Lung (tissue), 16 donors: ENCODE data around the gene APOBEC3C. TPM values are rescaled to one million over a fixed set of nuclear protein-coding genes. Genes with fewer than 3 reads are reported as not detected.

Experiments used
- ATAC-seq: fragments of 200-7000 bp; cut with Tn5 transposase; one replicate; pipeline ENCODE4 v1.9.1; 2020; ENCODE audit warnings: moderate number of reproducible peaks; ENCODE audit not compliant: insufficient read depth, low FRiP score
- DNase-seq, 3 donors: peaks; one replicate each; pipeline ENCODE4 v3.0.0-alpha.2; 2013 to 2017
- H3K27ac ChIP-seq, 2 donors: one replicate each; pipeline ENCODE4 v1.5.1; 2013; ENCODE audit warnings: mild to moderate bottlenecking in 2 of 2, moderate library complexity in 2 of 2, control low read depth in 1 of 2, inconsistent platforms in 1 of 2, low read depth in 1 of 2, low read length in 1 of 2
- H3K27me3 ChIP-seq, 3 donors: one replicate each; pipeline ENCODE4 v1.5.1; 2013; ENCODE audit warnings: low read length in 2 of 3; ENCODE audit not compliant: control insufficient read depth in 3 of 3, insufficient read depth in 3 of 3
- H3K36me3 ChIP-seq, 4 donors: one replicate each; pipeline ENCODE4 v1.5.1; 2013; ENCODE audit warnings: low read length in 4 of 4, mild to moderate bottlenecking in 1 of 4, moderate library complexity in 1 of 4; ENCODE audit not compliant: control insufficient read depth in 4 of 4, insufficient read depth in 4 of 4
- H3K4me1 ChIP-seq, 5 donors: one replicate each; pipeline ENCODE4 v1.5.1; 2013; ENCODE audit warnings: low read length in 5 of 5, mild to moderate bottlenecking in 2 of 5, moderate library complexity in 1 of 5; ENCODE audit not compliant: control insufficient read depth in 5 of 5, insufficient read depth in 5 of 5
- H3K4me3 ChIP-seq: one replicate; pipeline ENCODE4 v1.5.1; 2013; ENCODE audit warnings: mild to moderate bottlenecking, control low read depth, moderate library complexity
- H3K9ac ChIP-seq, 2 donors: one replicate each; pipeline ENCODE4 v1.5.1; 2013; ENCODE audit warnings: low read length in 2 of 2, control low read depth in 1 of 2; ENCODE audit not compliant: insufficient read depth in 1 of 2
- H3K9me3 ChIP-seq, 4 donors: one replicate each; pipeline ENCODE4 v1.5.1; 2013; ENCODE audit warnings: low read length in 3 of 4, mild to moderate bottlenecking in 1 of 4, moderate library complexity in 1 of 4; ENCODE audit not compliant: control insufficient read depth in 4 of 4, insufficient read depth in 3 of 4
- CTCF ChIP-seq: IDR thresholded peaks from 2 replicates; pipeline ENCODE4 v1.5.1; 2012; ENCODE audit warnings: mild to moderate bottlenecking; ENCODE audit errors: control extremely low read depth, extremely low read depth
- WGBS, 2 donors: extraction: QIAGEN DNeasy Blood & Tissue Kit; methylation state at CpG; one replicate each; pipeline ENCODE4 v1.1.7; 2013; 5-methylcytosine and 5-hydroxymethylcytosine counted together
- long read RNA-seq, 5 donors: transcript quantifications; one replicate each; lab custom pipeline, GENCODE V29; 2026
- polyA plus RNA-seq, 2 donors: library from polyadenylated mRNA; stranded (reverse); fragments of 200-250 nt; gene quantifications; one replicate each; pipeline ENCODE4 v1.2.1, GENCODE V29; 2013
- total RNA-seq, 2 donors: library from RNA; depleted of rRNA in 1 of 2; stranded (reverse); fragments of >200 nt in 1 of 2; gene quantifications; one replicate each; pipeline ENCODE4 v1.2.1, GENCODE V29; 2014 to 2021
- donor health status: control.
- donor health status: control.
- donor health status: Bipolar disorder and iron deficiency.
- donor health status: healthy.
- donor health status: DM: yes; HTN: yes; CAD: no.

The APOBEC3C gene
- total RNA-seq (10 to 100 TPM; 11.1 to 21.7 TPM), polyA plus RNA-seq (10 to 100 TPM; 12.0 to 15.3 TPM)
- long read RNA-seq, donor 1, transcript APOBEC3C-201 (4 exons, 2,818 nt): major isoform, 17 of 40 reads
- long read RNA-seq, donor 1, partial matches to known transcripts: 22 of 40 reads
- long read RNA-seq, donor 1, other reads (novel, unspliced or antisense): 0 of 40 reads
- long read RNA-seq, donor 2, partial matches to known transcripts: 0 of 4 reads
- long read RNA-seq, donor 2, other reads (novel, unspliced or antisense): 0 of 4 reads
- long read RNA-seq, donor 3, transcript APOBEC3C-201 (4 exons, 2,818 nt): major isoform, 6 of 6 reads
- long read RNA-seq, donor 3, partial matches to known transcripts: 0 of 6 reads
- long read RNA-seq, donor 3, other reads (novel, unspliced or antisense): 0 of 6 reads
- long read RNA-seq, donor 4, transcript APOBEC3C-201 (4 exons, 2,818 nt): major isoform, 5 of 12 reads
- long read RNA-seq, donor 4, partial matches to known transcripts: 7 of 12 reads
- long read RNA-seq, donor 4, other reads (novel, unspliced or antisense): 0 of 12 reads
- long read RNA-seq, donor 5, transcript APOBEC3C-201 (4 exons, 2,818 nt): major isoform, 9 of 18 reads
- long read RNA-seq, donor 5, partial matches to known transcripts: 9 of 18 reads
- long read RNA-seq, donor 5, other reads (novel, unspliced or antisense): 0 of 18 reads

DNA sequence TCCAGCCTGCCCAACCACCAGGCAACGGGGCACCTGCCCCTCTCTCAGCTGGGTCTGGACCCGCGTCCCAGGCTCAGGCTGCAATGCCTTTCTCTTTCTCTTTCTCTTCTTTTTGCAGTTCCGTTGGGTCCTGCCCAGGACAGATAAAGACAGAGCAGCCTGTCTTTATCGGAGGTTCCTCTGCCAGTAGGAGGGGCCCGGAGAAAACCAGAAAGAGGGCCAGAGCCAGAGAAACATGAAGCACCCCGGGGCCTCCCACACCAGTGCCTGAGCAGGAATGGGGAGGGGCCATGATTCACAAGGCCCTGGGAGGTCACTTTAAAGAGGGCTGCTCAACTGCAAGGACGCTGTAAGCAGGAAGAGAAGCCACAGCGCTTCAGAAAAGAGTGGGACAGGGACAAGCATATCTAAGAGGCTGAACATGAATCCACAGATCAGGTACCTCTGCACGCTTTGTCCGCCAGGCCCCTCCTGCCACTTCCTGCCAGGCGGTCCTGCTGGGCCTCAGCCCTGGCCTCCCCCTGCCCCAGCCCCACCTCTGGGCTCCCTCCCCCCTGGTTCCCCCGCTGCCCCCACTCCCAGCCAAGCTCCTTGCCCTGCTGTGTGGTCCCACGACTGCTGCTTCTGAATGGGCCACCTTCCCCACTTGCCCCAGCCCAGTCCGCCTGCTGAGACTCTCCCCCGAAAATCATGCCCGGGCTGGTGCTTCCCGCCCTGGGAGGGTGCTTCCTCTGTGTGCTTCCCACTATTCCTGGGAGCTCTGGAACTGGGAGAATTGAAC lies at the start of gene APOBEC3C:
Gene APOBEC3C (plus strand): TSS at position 316 of the 781 bp plus-strand sequence. CDS start 106 bp downstream, at position 422.
- WGBS, 2 donors: 6% methylated on average over 18 of the region's 18 CpGs
- Histone ChIP-seq H3K27ac (peak within 1 kb of the TSS; percentile 34 to 92), H3K27me3 (no peaks in the 10 kb centered on the region), H3K36me3 (no peaks in the 10 kb centered on the region), H3K9ac (peak within 1 kb of the TSS in 1 of 2 donors; percentile 82), H3K4me1 (peaks cover 0 to 15% (median 2%) of the 10 kb centered on the region in 5 donors), H3K4me3 (peak within 1 kb of the TSS; percentile 47), H3K9me3 (no peaks in the 10 kb centered on the region)
- ATAC-seq: peak; percentile 96
- no peak for TF ChIP-seq CTCF
- peak; percentile 86 to 91 (median 90) for DNase-seq

- Histone ChIP-seq H3K27me3 (no peaks in the 10 kb centered on the region), H3K36me3 (no peaks in the 10 kb centered on the region), H3K9ac (no peak overlapping the region), H3K4me3 (no peak overlapping the region), H3K9me3 (no peaks in the 10 kb centered on the region), H3K4me1 (peaks cover 0 to 3% (median 0%) of the 10 kb centered on the region in 5 donors), H3K27ac (no peak overlapping the region)
- DNase-seq (no peak), ATAC-seq (no peak)
- 87 to 90% methylated on average over 7 of the region's 7 CpGs for WGBS, 2 donors
- no peak for TF ChIP-seq CTCF
Observed at GRCh38 chr22:38964306-38964705, 49.8 kb upstream of the APOBEC3C start.

DNA sequence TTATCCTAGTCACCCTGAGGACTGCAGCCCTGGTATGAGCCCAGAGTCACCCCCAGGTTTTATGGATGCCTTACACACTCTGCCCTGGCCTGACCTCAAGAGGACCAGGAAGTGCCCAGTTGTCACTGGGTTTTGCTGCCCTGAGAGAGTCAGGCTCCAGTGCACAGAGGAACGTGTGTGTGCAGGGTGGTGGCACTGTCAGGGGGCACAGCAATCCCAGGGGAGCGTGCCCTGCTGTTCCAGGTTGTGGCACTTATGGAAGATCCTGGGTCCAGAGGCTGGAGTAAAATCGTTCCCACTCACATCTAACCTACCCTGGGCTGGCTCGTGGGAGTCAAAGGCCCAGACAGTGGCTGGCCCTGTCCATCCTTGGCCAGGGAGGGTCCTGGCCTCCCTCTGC lies 49.1 kb upstream of the APOBEC3C start:
- no peaks in the 10 kb centered on the region for H3K9me3 ChIP-seq
- H3K27me3 ChIP-seq: no peaks in the 10 kb centered on the region
- H3K4me3 ChIP-seq: no peak overlapping the region
- no peak overlapping the region for H3K27ac ChIP-seq
- TF ChIP-seq CTCF: no peak
- no peaks in the 10 kb centered on the region for H3K36me3 ChIP-seq
- ATAC-seq: no peak
- WGBS, 2 donors: 81 to 88% methylated on average over 4 of the region's 4 CpGs
- H3K9ac ChIP-seq: no peak overlapping the region
- H3K4me1 ChIP-seq: peaks cover 0 to 3% (median 0%) of the 10 kb centered on the region in 5 donors
- no peak for DNase-seq
